HG02981 (cell line): ENCODE results near the gene SH3YL1.
A peak's percentile ranks its signal among the peaks of the same experiment; 100 is the strongest.

Source experiments
- ATAC-seq: cut with Tn5 transposase; IDR thresholded peaks from one replicate; pipeline ENCODE4 v1.9.1; 2021; ENCODE audit warnings: mild to moderate bottlenecking, moderate library complexity; ENCODE audit not compliant: unreplicated experiment

Gene SH3YL1

DNA sequence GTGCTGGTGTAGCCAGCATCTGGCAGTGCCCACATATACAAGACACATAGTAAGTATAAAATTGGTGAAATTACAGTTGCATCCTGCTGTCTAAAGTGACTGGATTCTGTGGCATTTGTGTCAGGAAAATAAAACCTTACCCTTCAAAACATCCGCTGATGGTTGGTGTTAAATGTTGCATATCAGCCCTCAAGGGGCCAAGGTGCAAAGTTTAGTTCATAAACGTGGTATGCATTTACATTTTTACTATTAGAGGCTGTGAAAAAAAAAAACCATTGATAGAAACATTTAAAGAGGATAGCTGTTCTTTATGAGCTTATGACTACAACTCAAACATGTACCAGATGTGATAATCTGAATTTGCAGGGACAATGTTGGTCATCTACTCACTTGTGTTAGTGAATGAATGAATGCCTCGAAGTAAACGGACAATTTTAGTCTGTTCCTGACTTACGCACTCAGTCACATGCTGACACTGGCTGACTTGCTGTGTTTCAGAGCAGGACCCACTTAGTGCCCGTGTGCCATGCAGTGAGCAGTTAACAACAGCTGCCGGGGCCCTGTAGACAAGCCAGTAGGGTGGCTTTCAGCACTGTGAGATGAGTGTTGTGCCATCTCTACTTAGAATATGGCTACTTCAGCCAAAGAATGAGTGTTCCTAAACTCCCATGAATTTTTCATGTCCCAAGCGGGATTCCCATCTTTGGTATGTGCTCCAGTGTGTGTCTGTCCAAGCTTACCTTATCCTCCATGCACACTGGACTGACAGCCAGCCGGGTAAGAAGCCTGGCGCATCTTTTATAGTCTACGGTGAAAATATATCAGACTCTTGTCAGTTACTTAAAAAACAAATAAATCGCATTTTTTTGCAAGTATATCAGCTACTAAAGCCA lies 18.8 kb upstream of the SH3YL1 start:
- no peak for ATAC-seq

DNA sequence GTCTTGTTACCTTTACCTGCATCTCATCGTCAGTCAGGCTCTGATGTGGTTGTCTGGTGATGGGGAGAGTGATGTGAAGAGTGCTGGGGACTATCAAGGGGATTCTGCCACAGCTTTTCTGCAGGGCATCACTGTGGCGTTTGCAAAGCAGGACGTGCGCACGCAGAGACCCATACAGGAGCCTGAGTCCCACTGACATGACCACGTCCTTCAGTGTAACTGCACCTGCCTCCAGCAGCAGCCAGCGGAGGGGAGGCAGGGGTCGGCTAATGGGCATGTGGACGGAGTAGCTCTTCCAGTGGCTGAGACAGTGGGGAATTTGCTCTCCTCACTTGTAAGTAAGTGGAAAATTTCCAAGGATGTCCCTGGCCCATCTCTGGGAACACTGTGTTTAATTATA lies 17.5 kb upstream of the SH3YL1 start:
- ATAC-seq: no peak

DNA sequence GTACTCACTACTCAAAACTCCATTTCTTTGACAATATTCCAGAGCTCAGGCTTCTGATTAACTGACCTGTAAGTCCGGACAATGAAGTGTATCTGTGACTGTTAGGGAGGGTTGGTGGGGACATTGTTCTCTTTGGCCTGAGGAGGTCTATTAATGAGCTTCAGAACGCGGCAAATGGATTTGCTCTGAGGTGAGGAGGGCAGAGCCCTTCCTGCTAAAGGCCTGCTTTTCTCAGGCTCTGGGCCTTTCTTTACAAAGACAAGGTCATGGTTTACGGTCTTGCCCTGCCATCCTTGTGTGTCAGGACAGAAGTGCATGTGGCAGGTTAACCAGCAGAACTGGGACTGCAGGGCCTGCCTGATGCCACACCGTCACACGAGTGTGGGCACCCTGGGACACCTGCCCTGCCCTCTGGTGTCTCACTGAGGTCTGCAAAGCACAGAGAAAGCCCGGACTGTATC lies 16.8 kb upstream of the SH3YL1 start:
- no peak for ATAC-seq

DNA sequence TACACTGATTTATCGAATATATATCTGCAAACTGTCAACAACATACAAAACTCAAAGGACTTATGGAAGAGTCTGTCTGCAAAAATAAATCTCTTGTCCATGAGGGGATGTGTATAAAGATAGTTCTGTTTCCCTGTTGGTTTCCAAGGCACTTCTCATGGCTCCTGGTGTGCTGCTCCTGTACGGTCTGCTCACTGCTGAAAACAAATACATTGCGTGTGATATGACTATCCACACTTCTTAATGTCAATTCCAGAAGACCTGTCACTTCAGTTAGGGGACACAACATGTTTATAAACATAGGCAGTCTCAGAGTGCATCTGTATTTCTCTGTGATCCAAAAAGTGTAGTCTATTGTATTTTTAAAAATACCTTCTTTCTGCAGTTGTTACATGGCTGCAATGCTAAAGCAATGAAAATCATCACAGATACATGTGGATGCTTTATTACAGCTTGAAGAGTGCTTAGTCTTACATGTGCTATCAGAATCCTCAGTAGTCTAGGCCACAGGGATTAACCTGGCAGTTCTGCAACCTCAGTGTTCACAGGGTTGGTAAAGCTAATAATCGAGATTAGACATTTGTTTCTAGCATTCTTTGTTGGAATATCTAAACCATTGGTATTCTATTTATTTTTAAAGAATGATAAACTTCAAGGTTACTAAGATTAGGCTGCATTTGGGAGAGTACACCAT lies 16.3 kb upstream of the SH3YL1 start:
- no peak for ATAC-seq

DNA sequence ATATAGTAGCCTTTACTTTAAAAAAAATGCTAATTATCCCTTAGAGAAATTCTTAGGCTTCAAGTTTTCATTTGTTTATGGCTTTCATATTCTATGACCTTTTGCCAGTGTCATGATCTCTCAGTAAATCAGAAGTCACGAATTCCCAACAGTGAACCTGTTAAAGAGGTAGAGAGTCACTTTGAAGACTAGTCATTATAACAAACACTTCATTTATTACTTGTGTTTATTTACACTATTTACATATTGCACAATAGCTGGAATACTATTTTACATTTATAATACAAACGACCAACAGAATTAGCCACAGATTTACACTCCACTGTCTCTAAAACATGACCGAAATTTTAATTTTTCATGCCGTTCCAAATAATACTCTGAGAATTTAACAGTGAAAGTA lies 15.5 kb upstream of the SH3YL1 start:
- ATAC-seq: no peak

DNA sequence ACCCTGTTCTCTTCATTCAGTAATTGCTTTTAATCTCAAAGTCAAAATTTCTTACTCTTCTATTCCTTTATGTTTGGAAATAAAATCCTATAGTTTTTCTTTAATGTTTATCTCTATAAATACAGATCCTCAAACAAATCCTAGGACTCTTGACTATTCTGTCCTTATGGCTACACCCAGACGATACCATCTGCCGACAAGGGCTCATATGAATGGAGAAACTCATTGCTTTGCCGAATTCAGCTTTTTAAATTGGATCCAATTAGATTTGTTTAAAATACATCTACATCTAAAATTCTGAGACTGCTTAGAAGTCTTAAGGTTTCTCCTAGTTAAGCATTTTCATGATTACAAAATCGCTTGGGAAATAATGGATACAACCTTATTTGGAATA lies 15.1 kb upstream of the SH3YL1 start:
- ATAC-seq: no peak

DNA sequence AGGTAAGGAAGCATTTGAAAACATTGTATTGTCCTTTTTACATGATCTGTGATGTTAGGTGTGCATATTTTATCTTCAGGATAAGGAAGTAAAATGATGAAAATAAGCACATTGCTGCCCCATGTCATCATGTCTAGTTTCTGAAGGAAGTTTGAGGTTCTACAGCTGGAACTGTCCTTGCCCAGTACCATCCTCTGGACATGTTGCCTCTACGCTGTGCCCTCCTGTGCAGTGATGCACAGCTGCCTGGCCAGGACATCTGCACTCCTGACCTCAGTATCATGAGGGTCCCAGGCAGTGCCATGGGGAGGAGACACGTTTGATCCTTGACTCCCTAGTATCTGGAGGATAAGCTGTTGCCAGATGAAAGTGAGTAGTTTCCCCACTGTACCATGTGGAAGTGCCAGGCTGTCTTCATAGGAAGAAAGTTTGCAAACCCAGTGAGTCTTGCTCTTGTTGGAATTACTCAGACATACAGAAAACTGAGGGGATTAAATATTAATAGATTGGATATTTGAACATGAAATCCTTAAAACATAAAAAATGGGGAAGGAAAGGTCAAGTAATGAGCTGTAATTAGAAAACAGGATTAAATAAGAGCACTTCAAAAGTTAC lies 14.6 kb upstream of the SH3YL1 start:
- no peak for ATAC-seq

DNA sequence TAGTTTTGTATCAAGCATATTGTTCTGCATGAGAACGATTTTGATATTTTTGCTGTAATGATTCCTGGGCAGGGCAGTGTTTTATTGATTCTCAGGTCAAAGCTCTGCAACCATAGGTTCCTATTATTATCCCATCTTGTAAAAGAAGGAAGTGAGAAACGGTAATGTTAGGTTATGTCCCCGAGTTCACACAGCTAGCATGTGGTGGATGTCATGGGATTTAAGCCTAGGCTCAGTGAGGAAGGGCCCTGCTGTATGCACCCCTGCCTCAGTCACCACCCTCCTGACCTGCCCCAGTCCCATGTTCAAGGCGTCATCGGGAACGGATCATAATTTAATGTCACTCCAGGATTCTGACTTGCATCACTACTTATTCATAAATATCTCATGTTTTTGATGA lies 11.6 kb upstream of the SH3YL1 start:
- peak; percentile 94 for ATAC-seq

DNA sequence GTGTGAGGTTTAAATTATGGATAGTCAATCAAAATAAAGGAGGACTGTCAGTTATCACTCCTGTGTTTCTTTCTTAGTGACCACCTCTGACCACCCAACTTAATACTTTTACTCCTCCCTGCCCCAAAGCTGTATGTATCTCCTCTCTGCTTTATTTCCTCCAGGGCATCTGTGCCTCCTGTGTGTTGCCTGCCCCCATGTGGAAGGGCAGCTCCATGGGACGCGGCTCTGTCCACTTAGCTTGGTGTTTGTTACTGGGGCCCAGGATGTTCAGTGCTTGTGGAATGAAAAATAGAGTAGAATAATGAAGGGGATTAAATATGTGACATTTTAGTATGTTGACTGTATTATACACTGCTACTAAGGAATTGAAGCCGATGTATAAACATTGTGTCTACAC lies 10.7 kb upstream of the SH3YL1 start:
- ATAC-seq: no peak

DNA sequence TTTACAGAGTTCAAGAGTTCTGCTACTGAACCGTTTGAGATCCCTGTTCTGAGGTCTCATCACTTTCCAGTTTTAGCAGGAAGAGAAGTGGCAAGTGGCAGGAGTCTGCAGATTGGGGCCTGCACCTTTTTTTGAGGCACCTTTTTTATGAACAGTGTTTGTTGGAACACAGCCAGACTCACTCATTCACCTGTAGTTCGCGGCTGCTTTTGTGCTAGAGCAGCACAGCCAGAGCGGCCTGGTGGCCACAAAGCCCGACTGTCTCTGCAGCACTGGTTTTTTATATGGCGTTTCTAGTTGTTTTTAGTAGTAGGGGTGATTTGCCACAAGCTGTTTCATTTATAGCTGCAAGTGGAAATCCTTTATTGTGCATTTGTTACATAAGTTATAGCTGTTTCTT lies 9.5 kb upstream of the SH3YL1 start:
- ATAC-seq: no peak

DNA sequence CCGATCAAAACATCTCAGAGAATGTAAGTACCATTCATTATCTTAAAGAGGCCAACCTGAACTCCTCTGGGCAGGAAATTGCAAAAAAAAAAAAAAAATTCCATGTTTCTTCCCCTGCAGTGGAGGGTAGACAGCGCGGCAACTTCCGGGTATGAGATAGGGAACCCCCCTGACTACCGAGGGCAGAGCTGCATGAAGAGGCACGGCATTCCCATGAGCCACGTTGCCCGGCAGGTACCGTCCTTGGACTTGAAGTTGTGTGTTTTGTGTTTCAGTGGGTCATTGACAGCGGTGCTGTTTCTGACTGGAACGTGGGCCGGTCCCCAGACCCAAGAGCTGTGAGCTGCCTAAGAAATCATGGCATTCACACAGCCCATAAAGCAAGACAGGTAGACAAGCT lies 8.1 kb upstream of the SH3YL1 start:
- no peak for ATAC-seq

DNA sequence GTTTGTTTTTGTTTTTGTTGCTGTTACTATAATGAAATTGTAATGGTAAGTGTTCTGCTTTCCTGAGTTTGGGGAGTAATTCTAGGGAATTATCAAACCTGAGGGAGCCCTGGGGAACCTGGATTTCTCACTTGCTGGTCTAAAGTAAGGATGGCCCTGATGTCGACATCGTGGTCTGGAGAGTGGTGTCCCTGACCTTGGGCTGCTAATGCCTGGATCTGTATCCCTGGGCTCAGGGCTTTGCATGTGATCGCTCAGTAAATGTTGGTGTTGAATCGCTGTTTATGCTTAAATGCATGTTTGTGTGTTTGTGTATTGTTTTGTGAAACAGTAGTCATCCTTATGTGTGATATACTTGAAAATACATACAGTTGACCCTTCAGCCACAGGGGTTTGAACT lies 7.0 kb upstream of the SH3YL1 start:
- ATAC-seq: no peak

DNA sequence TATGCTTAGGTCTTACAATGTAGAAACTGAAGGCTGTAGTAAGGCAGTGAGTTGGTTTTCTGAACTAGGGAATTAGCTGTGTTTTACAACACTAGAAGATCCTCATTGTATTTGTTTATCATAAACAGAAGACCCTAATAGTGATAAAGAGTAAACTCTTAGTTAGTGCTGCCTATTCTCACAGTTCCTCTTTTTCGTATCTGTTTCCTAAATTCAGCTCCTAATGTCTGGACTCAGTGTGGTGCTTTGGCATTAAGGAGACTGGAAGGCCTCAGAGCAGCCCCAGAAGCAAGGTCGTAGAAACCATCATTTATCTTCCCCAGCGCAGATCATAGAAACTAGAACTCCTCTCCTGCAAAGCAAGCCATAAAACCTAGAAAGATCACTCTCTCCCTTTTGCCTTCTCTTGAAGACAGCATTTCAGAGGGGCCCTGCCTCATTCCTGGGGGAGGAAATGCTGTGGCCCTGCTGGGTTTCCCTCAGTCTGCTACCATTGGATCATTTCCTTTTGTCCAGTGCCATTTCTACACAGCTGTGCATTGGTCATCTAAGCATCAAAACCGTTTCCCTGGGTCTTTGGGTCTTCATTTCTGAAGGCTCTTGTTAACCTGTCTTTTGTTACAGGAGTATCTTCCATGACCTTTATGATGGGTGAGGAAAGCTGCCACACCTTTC lies 5.7 kb upstream of the SH3YL1 start:
- ATAC-seq: no peak

DNA sequence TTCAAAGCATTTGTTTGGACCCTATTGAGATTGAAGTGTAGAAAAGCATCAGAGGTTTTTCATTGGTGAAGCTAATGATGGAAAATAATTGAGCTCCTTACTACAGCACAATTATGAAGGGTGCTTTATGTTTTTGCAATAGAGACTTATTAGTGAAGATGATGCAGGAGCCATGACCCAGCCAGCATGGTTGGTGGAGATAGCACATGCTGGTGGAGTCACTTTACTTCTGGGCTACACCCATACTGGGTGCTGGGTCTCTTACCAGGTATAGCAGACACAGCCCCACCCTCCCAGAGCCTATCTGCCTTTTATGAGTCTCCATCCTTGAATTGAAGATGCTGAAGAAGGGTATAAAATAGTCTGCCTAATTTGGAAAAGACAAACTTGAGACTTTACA lies 4.5 kb upstream of the SH3YL1 start:
- no peak for ATAC-seq

DNA sequence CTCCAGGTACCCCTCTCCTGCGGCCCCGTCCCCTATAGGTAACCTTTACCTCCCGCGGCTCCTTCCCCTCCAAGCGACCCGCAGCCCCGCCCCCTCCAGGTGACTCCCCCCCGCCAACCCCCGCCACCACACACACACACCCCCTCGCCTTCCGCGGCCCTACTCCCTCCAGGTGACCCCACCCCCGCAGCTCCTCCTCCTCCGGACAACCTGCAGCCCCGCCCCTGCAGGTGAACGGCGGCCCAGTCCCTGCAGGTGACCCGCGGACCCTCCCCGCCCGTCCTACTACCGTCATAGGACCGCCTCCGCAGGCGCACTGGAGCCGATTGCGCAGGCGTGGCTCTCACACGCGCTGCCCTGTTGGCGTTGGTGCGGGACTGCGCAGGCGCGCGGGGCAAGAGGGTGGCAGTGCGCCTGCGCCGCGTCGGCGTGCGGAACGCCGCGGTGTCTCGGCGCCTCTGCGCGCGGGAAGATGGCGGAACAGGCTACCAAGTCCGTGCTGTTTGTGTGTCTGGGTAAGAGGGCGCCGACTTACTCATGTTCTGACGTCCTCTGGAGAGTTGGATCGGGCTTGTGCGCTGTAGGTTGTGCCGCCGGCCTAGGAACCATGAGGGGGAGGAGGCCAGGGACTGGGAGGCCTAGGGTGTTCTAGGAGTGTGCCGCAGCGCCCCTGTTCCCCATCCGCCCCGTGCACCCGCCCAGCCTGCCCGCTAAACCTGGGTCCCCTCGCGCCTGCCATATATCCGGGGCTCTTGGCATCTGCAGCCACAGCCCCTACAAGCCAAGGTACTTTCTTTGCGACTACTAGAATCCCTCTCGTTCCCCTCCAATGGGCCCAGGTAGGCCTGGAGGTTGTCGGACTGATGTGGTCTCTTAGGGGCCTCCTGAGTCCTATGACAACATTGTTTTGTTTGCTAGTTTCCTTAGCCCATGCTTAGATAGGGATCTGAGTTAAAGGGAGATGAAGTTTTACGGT lies 949 bp upstream of the SH3YL1 start, which contains the start of gene ACP1:
Gene ACP1, plus strand, starts transcription at position 455 of the 976 bp plus-strand sequence. Its CDS starts 18 bp downstream, at position 473.
- peak; percentile 89 for ATAC-seq

DNA sequence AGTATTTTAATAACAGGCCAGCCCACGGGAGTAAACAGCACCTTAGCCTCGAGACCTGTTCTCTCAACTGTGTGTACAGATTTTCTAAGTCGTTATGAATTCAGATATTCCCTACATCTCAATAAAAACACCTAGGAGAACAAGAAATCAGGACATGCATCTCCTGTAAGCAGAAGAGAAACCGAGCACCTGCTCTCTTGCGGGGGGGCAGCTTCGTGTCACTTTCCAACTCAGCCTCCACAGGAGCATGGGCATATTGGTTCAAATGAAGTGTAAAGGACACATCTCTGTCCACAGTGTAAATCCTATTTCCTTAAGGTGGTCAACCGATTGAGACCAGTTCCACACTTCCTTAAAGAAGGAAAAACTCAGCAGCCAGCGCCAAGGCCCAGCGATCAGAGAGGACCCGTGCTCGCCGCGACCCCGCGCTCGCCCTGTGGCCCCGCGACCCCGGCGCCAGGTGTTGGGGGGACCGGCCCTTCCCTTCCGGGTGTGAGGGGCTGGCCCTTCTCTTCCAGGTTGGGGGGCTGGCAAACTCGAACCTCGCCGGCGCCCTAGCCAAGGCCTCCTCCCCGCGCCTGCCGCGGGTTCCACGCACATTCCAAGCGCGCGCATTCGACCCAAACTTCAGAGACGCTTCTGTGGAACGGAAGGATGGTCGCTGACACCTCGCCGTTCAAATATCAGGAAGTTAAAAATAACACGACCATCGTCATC lies 652 bp downstream of the SH3YL1 start:
- ATAC-seq: no peak

DNA sequence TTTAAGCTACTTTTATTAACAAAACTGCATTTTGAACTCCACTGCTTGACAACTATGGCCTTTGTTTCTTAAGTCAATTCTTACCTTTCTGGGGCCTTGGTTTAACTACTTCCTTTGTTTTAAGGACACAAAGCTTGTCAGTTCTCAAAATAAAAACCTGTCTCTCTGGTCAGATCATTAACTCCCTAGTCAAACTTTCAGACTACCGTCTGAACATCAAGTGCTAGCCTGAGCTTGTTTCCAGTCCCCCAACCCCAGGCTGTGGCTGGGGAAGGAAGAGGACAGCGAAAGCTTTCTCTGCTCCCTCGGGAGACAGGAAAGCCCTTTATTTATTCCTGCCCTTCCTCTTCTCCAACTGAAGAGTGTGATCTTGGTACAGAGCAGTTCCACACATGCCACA lies 1.7 kb downstream of the SH3YL1 start:
- ATAC-seq: no peak

DNA sequence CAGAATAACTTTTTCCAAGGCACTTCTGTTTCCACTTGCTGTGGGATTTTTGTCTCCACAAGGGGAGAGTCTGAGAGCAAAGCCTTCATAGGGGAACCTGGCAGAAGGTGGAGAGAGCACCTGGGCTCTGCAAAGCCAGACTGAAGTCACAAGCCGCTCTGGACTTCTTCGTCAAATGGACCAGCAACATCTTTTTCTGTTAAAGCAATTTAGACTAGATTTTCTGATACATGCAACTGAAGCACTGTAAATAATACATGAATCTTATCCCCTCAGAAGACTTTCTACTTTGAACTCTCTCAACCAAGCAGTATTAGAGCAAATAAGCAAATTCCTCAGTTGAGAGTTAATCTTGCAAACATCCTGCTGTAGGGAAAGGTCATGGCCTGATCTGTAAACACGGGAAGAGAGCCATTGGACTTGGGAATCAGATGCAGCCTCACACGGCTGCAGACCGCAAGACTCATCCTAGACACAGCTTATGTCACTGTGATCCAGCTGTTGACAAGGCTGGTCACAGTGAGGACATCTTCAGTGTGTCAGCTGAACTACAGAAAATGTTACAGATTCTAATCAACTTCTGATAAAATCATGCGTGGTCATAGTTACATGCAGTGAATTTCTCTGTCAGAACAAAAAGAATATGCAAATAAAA lies 3.2 kb downstream of the SH3YL1 start:
- no peak for ATAC-seq

DNA sequence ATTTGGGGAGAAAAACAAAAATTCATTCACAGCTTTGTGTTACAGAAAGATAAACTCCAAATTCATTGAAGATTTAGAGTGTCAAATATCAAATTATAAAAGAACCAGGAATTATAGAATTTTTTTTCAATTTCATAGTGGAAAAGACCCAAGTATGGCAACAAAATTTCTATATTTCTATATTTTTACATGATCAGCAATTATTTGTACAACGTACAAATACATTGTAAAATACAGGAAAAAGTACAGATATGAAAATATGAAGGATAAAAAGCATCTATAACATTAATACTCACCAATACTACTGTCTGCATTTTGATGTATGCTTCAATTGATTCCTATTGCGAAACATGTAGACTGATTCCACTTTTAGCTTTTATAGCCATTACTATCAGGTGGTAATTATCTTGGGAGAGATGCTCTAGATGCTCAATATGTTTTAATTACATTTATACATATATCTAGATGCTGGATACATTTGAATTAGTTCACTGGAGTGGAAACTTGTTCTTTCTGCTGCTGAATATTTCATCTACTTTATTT lies 4.0 kb downstream of the SH3YL1 start:
- ATAC-seq: no peak
